HepG2 (cell line): ENCODE measurements around the gene STEAP1. TPM values are rescaled to one million over a fixed set of nuclear protein-coding genes. Genes with fewer than 3 reads are reported as not detected.

ENCODE experiments used
- AGO1 ChIP-seq: fragments of 200-400 bp; formaldehyde crosslinking; IDR thresholded peaks from 2 replicates; pipeline ENCODE4 v1.6.1; 2017; ENCODE audit warnings: mild to moderate bottlenecking, low read depth, low read length, moderate library complexity; ENCODE audit not compliant: poor library complexity, severe bottlenecking
- BRCA1 ChIP-seq: sonication (generic); formaldehyde crosslinking; IDR thresholded peaks from 2 replicates; pipeline ENCODE4 v1.4.0; 2020; ENCODE audit warnings: missing genetic modification reagents
- DPF2 ChIP-seq: sonication (generic); formaldehyde crosslinking; IDR thresholded peaks from 2 replicates; pipeline ENCODE4 v1.4.0; 2020; ENCODE audit warnings: mild to moderate bottlenecking, low read depth, missing genetic modification reagents, borderline replicate concordance
- EZH2 ChIP-seq: conservative IDR thresholded peaks from 2 replicates; pipeline ENCODE4 v1.6.1; 2012; ENCODE audit warnings: mild to moderate bottlenecking, low read depth, low read length, moderate library complexity
- HDAC1 ChIP-seq: sonication (generic); formaldehyde crosslinking; IDR thresholded peaks from 2 replicates; pipeline ENCODE4 v1.5.1; 2020; ENCODE audit warnings: mild to moderate bottlenecking, missing genetic modification reagents
- KAT7 ChIP-seq: IDR thresholded peaks from 2 replicates; pipeline ENCODE4 v1.6.1; 2018; ENCODE audit warnings: borderline replicate concordance, missing compliant biosample characterization
- KLF12 ChIP-seq: sonication (generic); formaldehyde crosslinking; IDR thresholded peaks from 2 replicates; pipeline ENCODE4 v1.4.0; 2020; ENCODE audit warnings: missing genetic modification reagents, borderline replicate concordance
- MATR3 ChIP-seq: sonication (generic); formaldehyde crosslinking; IDR thresholded peaks from 2 replicates; pipeline ENCODE4 v1.4.0; 2020; ENCODE audit warnings: missing genetic modification reagents
- PAF1 ChIP-seq: IDR thresholded peaks from 2 replicates; pipeline ENCODE4 v1.6.1; 2016; ENCODE audit warnings: missing genetic modification reagents, missing compliant biosample characterization
- RELA ChIP-seq: sonication (generic); formaldehyde crosslinking; IDR thresholded peaks from 2 replicates; pipeline ENCODE4 v1.4.0; 2020; ENCODE audit warnings: missing genetic modification reagents
- TFAP4 ChIP-seq: sonication (generic); IDR thresholded peaks from 2 replicates; pipeline ENCODE4 v1.6.1; 2016; ENCODE audit warnings: low read depth, borderline replicate concordance
- THRA ChIP-seq: sonication (generic); formaldehyde crosslinking; IDR thresholded peaks from 2 replicates; pipeline ENCODE4 v1.4.0; 2020; ENCODE audit warnings: missing genetic modification reagents, borderline replicate concordance
- TOE1 ChIP-seq: sonication (generic); formaldehyde crosslinking; IDR thresholded peaks from 2 replicates; pipeline ENCODE4 v1.4.0; 2020; ENCODE audit warnings: mild to moderate bottlenecking, missing genetic modification reagents
- YEATS4 ChIP-seq: sonication (generic); formaldehyde crosslinking; IDR thresholded peaks from 2 replicates; pipeline ENCODE4 v1.4.0; 2020; ENCODE audit warnings: missing genetic modification reagents, borderline replicate concordance
- ZBED4 ChIP-seq: sonication (generic); formaldehyde crosslinking; IDR thresholded peaks from 2 replicates; pipeline ENCODE4 v1.4.0; 2020; ENCODE audit warnings: missing genetic modification reagents, borderline replicate concordance
- ZBTB25 ChIP-seq: IDR thresholded peaks from 2 replicates; pipeline ENCODE4 v1.6.1; 2018; ENCODE audit warnings: missing genetic modification reagents
- ZFP36L1 ChIP-seq: sonication (generic); formaldehyde crosslinking; IDR thresholded peaks from 2 replicates; pipeline ENCODE4 v1.8.0; 2022; ENCODE audit warnings: mild to moderate bottlenecking, missing genetic modification reagents, moderate library complexity
- ZNF253 ChIP-seq: sonication (generic); formaldehyde crosslinking; IDR thresholded peaks from 2 replicates; pipeline ENCODE4 v1.8.0; 2022; ENCODE audit warnings: mild to moderate bottlenecking, missing genetic modification reagents, borderline replicate concordance
- ZNF264 ChIP-seq: sonication (generic); formaldehyde crosslinking; IDR thresholded peaks from 2 replicates; pipeline ENCODE4 v1.4.0; 2020; ENCODE audit warnings: missing genetic modification reagents
- ZNF615 ChIP-seq: sonication (generic); formaldehyde crosslinking; IDR thresholded peaks from 2 replicates; pipeline ENCODE4 v1.5.0; 2020; ENCODE audit warnings: mild to moderate bottlenecking, missing genetic modification reagents, borderline replicate concordance
- ZNF616 ChIP-seq: sonication (generic); formaldehyde crosslinking; IDR thresholded peaks from 2 replicates; pipeline ENCODE4 v1.5.0; 2020; ENCODE audit warnings: low read depth, mild to moderate bottlenecking, missing genetic modification reagents
- polyA plus RNA-seq, 8 experiments: library from polyadenylated mRNA; depleted of rRNA in 3 of 8; stranded (reverse) in 7 of 8; unstranded in 1 of 8; fragments of >200 nt; fragmentation: Illumina TruSeq in 4 of 8; extraction: Trizol in 4 of 8; gene quantifications; 2 replicates each; pipeline versions ENCODE4 v1.2.1 to v1.2.3, GENCODE V29; 2011 to 2016; ENCODE audit warnings: low read depth in 4 of 8, missing spikeins in 1 of 8, mixed read lengths in 1 of 8; ENCODE audit not compliant: insufficient read depth in 1 of 8
- total RNA-seq, 5 experiments: library from RNA; depleted of rRNA; stranded (reverse); fragments of >200 nt; fragmentation: Illumina TruSeq; extraction: Trizol; gene quantifications; 2 replicates each; pipeline ENCODE4 v1.2.3, GENCODE V29; 2016; ENCODE audit warnings: low read depth in 1 of 5

The STEAP1 gene
- total and polyA plus RNA-seq, 2 of the 13 experiments (the other 11 are each of a cell fraction or from before 2014, with no cell fraction given), result 23.2 to 24.2 TPM

- TF ChIP-seq ZNF253 (CRISPR knock-in tag) (peak; percentile 36; the same call in 1 of the 2 replicates), ZNF616 (CRISPR knock-in tag) (no peak), YEATS4 (no peak; the same call in none of the 2 replicates), KLF12 (CRISPR knock-in tag) (peak; percentile 86), DPF2 (CRISPR knock-in tag) (no peak), EZH2 (no peak), THRA (peak; percentile 66; the same call in 1 of the 2 replicates), TFAP4 (peak; percentile 74; the same call in 1 of the 2 replicates), TOE1 (CRISPR knock-in tag) (no peak), MATR3 (CRISPR knock-in tag) (no peak), ZBED4 (no peak), AGO1 (no peak), ZFP36L1 (CRISPR knock-in tag) (peak; percentile 44; the same call in 1 of the 2 replicates), ZNF615 (CRISPR knock-in tag) (no peak), KAT7 (CRISPR knock-in tag) (peak; percentile 100), PAF1 (no peak), ZNF264 (CRISPR knock-in tag) (no peak), BRCA1 (CRISPR knock-in tag) (no peak), RELA (CRISPR knock-in tag) (0 out of 2 replicates have a peak, but pooled peaks have one; percentile 32), HDAC1 (CRISPR knock-in tag) (peak; percentile 97), ZBTB25 (CRISPR knock-in tag) (0 out of 2 replicates have a peak, but pooled peaks have one; percentile 55)
Observed at GRCh38 chr7:90211391-90212148, 57.3 kb downstream of the STEAP1 start, which contains the start of gene STEAP2 (continued).
